ENCODE measurements around the gene UQCRH.
"Not testable (repeated sequence)": the region's sequence is repeated elsewhere in the genome, so short reads cannot be mapped to it uniquely, and the experiment has no call there.

Gene UQCRH

GRCh38 chr1:46334030-46334384, 30.5 kb downstream of the UQCRH start:
- DNase-seq, result no peak

DNA sequence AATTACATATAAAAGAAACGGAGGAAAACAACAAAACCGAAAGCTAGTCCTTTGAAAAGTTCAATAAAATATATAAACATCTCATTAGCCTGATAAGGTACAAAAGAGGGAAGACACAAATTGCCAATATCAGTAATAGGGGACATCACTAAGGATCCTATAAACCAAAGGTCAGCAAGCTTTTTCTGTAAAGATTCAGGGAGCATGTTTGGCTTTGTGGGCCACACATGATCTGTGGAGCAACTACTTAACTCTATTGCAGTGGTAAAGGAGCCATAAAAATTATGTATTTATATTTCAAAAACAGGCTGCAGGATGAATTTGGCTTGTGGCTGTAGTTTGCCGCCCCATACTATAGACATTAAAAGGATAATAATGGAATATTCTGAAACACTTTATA, 31.6 kb downstream of the UQCRH start:
- no peak for DNase-seq

DNA sequence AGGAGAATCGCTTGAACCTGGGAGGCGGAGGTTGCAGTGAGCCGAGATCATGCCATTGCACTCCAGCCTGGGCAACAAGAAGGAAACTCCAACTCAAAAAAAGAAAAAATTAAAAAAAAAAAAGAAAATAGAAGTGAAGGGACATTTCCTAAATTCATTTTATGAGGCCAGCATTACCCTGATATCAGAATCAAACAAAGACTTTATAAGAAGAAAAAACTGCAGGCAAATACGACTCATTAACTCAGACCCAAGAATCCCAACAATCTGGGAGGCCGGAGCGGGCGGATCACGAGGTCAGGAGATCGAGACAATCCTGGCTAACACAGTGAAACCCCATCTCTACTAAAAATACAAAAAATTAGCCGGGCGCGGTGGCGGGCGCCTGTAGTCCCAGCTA, 33.9 kb downstream of the UQCRH start:
- not testable (repeated sequence) for DNase-seq

- DNase-seq, result peak; percentile 95
These were observed 37.1 kb downstream of the UQCRH start, which contains the start of gene NSUN4 for GRCh38 chr1:46340404-46341221. TSS of gene NSUN4 (plus strand) at chr1:46340807. CDS start at chr1:46340827, 20 bp downstream.

DNA sequence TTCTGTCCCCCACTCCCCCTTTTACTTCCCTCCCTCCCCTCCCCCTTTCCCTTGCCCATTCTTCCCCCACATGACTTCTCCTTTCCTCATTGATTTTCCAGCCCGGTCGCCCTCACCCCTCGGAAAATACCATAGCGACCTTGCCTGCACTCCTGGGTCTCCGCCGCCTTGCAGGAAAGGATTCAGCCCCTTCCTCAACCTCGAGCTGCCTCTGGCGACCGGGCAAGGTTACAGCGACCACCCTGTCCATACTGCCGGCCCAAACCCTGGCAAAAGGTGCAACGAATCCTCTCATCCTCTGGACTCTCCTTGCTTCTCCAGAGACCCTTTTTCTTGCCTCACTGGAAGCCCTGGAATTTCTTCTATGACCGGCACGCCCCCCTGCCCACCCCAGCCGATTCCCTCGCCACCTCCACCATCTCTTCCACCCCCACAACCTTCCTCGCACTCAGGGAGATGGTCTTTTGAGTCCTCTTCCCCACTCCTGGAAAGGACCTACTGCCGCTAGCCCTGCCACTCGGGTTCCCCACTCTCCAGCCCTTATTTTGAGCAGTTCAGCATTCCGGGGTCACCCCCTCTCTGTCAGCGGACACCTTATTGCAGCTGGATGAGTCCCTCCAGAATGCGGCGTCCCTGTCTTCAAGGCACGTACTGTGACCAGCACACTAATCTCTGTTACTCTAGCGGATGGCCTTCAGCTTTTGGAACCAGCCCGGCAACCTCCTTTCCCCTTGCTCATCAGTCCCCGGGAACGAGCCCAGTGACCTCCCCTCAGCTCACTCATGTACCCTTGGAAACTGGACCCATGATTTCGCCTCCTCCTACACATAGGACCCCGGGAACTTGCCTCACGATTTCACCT, 38.0 kb downstream of the UQCRH start:
- DNase-seq, result no peak

DNA sequence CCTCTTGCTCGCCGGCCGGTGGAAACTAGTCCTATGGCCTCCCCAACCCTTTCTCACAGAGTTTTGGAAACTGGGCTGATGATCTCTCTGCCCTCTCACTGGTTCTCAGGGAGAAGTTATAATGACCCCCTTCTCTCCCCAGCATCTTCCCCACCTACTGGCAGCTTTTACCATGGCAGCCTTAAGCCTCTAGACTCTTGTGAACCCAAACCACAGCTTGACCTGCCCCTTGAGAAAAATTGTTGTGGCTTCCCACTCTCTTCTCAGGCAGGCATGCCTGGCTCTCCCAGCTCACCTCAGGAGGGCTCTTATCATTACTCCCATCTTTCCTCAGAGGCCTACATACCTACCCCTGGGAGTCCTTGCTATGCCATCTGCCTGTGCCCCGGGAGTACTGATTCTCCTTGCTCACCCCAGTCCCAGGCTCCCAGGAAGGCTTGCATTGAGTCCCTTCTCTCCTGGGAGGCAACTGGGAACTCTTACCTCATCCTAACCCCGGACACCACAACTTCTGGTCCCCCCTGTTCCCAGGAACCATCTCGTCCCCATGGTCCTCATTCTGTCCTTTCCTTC, 38.7 kb downstream of the UQCRH start:
- DNase-seq, result peak; percentile 24

DNA sequence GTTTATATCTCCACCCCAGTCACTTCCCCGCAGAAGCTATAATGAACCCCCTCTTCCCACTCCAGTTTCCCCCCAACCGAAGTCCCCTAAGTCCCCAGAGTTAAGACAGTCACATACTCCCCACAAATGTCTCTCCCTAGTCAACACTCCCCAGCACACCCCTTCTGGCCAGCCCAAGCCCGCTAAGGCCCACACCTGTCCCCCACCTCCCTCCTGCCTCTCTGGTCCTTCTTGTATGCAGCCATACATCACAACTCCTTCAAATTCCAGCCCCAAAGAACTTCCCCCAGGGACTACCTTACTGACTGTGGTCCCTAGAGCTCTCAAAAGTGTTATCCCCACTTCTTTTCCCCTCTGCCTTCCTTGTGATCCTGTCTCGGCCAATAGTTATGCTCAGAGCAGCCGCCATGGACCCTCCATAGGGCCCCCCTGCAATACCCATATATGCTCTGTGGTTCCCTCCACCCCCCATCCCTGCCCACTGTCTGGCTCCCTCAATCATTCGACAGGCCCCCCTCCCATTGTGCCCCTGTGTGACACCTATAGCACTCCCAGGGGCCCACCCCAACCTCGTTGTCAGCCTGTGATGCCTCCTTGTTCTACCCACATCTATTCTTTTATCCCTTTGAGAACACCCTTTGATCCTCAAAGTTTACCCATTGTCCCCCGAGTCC, 39.3 kb downstream of the UQCRH start:
- DNase-seq, result no peak

DNA sequence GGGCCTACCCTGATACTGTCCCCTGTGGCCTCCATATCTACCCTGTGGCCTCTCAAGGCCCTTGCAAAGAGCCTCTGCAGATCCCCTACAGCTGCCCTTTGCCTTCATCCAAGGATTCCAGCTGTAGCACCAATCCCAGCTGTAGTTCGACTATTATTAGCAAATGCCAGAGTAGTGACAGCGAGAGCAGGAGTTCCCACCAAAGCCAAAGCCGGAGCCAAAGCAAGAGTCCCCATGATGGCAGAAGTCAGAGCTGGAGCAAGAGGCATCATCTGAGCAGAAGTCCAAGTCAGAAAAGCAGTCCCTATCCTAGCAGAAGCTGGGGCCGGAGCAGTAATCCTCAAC, 39.8 kb downstream of the UQCRH start:
- no peak for DNase-seq

DNA sequence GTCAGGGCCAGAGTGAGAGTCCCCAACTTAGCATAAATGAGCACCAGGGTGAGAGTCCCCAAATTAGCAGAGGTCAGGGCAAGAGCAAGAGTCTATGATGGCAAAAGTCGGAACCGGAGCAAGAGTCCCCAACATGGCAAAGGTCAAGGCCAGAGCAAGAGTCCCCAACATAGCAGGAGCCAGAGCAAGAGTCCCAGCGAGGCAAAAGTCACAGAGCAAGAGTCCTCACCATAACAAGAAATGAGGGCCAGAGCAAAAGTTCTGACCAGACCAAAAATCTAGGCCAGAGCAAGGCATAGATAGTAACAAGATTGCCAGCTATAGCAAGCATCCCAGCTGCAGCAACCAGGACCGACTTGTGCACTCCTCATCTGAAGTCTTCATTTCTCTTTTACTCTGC, 40.2 kb downstream of the UQCRH start:
- DNase-seq, result no peak

DNA sequence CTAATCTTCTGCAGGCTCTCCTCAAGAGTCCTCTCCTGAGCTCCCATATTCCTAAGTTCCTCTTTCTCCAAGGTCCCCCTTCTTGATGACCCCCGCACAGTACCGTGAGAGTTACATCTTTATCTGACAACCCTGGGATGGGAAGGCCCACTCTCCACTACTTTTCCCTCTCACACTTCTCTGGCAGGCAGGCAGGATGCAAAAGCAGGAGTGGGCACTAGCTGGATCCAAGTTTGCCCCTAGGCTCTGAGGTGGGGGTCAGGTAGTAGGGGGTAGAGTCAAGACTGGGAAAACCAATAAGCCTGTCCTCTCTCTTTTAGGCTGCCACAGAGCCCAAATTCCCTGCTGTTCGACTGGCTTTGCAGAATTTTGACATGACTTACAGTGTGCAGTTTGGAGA, 41.0 kb downstream of the UQCRH start:
- DNase-seq, result no peak

DNA sequence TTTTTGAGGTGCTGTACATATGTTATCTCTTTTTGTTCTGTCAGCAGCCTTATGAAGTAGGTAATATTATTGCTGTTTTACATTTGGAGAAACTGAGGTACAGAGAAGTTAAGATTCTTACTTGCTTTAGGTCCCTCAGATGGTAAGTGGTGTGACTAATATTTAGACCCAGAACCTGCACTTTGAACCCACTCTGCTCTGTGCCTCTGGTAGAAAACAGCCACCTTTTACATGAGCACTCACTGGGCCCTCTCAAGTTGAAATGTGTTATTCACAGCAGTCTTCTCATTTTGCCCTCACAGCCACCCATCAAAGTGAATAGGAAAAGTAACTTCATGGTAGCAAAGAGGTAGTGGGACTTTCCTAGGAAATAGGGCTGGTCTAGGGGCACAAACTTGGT, 41.8 kb downstream of the UQCRH start:
- no peak for DNase-seq

- DNase-seq, result no peak
These were observed 48.9 kb downstream of the UQCRH start for GRCh38 chr1:46352363-46352762.

- not testable (repeated sequence) for DNase-seq
These were observed 52.4 kb downstream of the UQCRH start for GRCh38 chr1:46355920-46356319.

DNA sequence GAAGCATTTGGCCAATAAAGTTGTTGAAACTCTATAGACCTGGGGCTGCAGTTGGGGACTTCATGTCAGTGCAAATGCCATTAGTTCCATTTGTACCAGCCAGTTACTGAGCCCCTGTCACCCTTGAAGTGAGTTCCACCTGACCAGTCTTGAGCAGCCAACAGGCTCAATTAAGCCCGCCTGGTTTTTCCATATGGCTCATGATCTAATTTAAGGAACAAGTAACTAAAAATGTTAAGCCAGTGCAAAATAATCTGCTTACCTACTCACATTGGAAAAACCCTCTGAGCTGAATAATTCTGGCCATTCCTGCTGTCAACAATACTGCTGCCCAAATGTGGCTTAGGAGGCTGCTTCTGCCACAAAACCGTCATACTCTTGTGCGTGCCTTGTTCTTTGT, 58.7 kb downstream of the UQCRH start:
- no peak for DNase-seq

DNA sequence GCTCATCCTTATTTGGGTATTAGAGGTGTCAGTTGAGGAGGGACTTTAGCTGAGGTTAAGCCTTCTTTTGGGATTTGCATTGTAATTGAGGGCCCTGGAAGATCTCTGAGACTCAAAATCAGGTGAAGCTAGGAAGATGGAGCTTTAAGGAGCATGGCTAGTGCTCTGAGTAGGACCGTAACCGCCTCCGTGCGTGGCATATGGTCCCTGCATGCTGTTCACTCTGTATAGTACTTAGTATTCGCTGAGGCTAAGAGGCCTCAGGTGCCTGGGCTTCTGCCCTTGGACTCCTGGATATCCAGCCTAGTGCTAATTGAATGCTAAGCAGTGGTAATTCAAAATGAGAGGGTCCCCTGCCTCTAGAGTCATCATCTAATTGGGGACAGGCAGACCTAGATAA, 59.6 kb downstream of the UQCRH start:
- DNase-seq, result no peak

DNA sequence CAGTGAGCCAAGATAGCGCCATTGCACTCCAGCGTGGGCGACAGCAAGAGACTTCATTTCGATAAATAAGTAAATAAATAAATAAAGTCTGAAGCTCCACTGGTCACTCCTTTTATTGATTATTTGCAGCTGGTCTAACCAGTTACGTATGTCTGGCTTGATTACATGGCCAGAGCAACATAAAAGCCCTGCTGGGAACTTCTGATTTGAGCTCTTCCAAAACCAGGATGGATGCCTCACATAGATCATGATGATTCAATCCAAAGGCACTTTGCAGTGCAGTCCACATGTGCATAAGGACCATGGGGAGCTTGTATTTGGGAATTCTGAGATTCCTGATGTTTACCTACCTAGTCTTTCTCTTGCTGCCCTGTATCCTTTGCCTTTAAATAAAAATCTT, 61.1 kb downstream of the UQCRH start:
- peak; percentile 41 for DNase-seq

- DNase-seq, result not testable (repeated sequence)
These were observed 62.3 kb downstream of the UQCRH start for GRCh38 chr1:46365796-46366195.

Measured in fibroblast of skin of abdomen (primary cell).